Measurements from ENCODE around the gene TENT5C. TPM values are rescaled to one million over a fixed set of nuclear protein-coding genes. Genes with fewer than 3 reads are reported as not detected.

The TENT5C gene
- total RNA-seq, 4 donors from 2014 or later, result 0.60 to 2.5 (median 1.2) TPM

- no peak overlapping the region for H3K4me3 ChIP-seq
- no peak overlapping the region for H3K27ac ChIP-seq
- H3K4me1 ChIP-seq, result no peaks in the 10 kb centered on the region
- H3K27me3 ChIP-seq, result no peaks in the 10 kb centered on the region
- peaks cover 0 to 13% (median 0%) of the 10 kb centered on the region in 3 donors for H3K36me3 ChIP-seq
- DNase-seq (ENCODE audit: low spot score in 2 of 2), result no peak
- 98% methylated on average over 13 of the region's 13 CpGs for WGBS, 2 donors
- H3K9me3 ChIP-seq, result no peaks in the 10 kb centered on the region
- TF ChIP-seq EP300 (IDR thresholded peaks at IDR 0.05) (no peak), CTCF (IDR thresholded peaks at IDR 0.05) (no peak), POLR2A (IDR thresholded peaks at IDR 0.05) (no peak)
Measured at GRCh38 chr1:117623698-117624097, 17.9 kb downstream of the TENT5C start.

- Histone ChIP-seq H3K4me3 (no peak overlapping the region), H3K27ac (no peak overlapping the region)
- 73 to 77% methylated on average over 6 of the region's 6 CpGs for WGBS, 2 donors
Measured at GRCh38 chr1:117627546-117628130, 21.8 kb downstream of the TENT5C start.

GRCh38 chr1:117628343-117628742 lies 22.5 kb downstream of the TENT5C start:
- no peaks in the 10 kb centered on the region for H3K27me3 ChIP-seq
- H3K36me3 ChIP-seq, result peaks cover 0 to 7% (median 0%) of the 10 kb centered on the region in 3 donors
- H3K27ac ChIP-seq, result no peak overlapping the region
- no peak overlapping the region for H3K4me3 ChIP-seq
- TF ChIP-seq CTCF (IDR thresholded peaks at IDR 0.05) (no peak), POLR2A (IDR thresholded peaks at IDR 0.05) (no peak), EP300 (IDR thresholded peaks at IDR 0.05) (no peak)
- H3K4me1 ChIP-seq, result no peaks in the 10 kb centered on the region
- DNase-seq (ENCODE audit: low spot score in 2 of 2), result no peak
- WGBS, 2 donors, result 89 to 90% methylated on average over 3 of the region's 3 CpGs
- no peaks in the 10 kb centered on the region for H3K9me3 ChIP-seq

More at GRCh38 chr1:117627546-117628130, 21.8 kb downstream of the TENT5C start:
- Histone ChIP-seq H3K36me3 (peaks cover 0 to 13% (median 0%) of the 10 kb centered on the region in 3 donors), H3K27me3 (no peaks in the 10 kb centered on the region), H3K4me1 (no peaks in the 10 kb centered on the region), H3K9me3 (no peaks in the 10 kb centered on the region)
- no peak for TF ChIP-seq POLR2A (IDR thresholded peaks at IDR 0.05)
- no peak for TF ChIP-seq CTCF (IDR thresholded peaks at IDR 0.05)
- TF ChIP-seq EP300 (IDR thresholded peaks at IDR 0.05), result no peak
- DNase-seq (ENCODE audit: low spot score in 2 of 2), result no peak

- 77 to 80% methylated on average over 10 of the region's 10 CpGs for WGBS, 2 donors
- TF ChIP-seq POLR2A (IDR thresholded peaks at IDR 0.05), result no peak
- no peak for TF ChIP-seq EP300 (IDR thresholded peaks at IDR 0.05)
- H3K36me3 ChIP-seq, result no peaks in the 10 kb centered on the region
- H3K9me3 ChIP-seq, result no peaks in the 10 kb centered on the region
- H3K27ac ChIP-seq, result no peak overlapping the region
- H3K4me3 ChIP-seq, result no peak overlapping the region
- H3K27me3 ChIP-seq, result no peaks in the 10 kb centered on the region
- DNase-seq (ENCODE audit: low spot score in 2 of 2), result no peak
- H3K4me1 ChIP-seq, result no peaks in the 10 kb centered on the region
Measured at GRCh38 chr1:117629625-117630422, 24.0 kb downstream of the TENT5C start.

- H3K27ac ChIP-seq, result no peak overlapping the region
- H3K27me3 ChIP-seq, result no peaks in the 10 kb centered on the region
- no peaks in the 10 kb centered on the region for H3K9me3 ChIP-seq
- H3K4me1 ChIP-seq, result no peaks in the 10 kb centered on the region
- no peak overlapping the region for H3K4me3 ChIP-seq
- TF ChIP-seq POLR2A (IDR thresholded peaks at IDR 0.05), result no peak
- TF ChIP-seq EP300 (IDR thresholded peaks at IDR 0.05), result no peak
- TF ChIP-seq CTCF (IDR thresholded peaks at IDR 0.05), result no peak
- no peak for DNase-seq (ENCODE audit: low spot score in 2 of 2)
- no peaks in the 10 kb centered on the region for H3K36me3 ChIP-seq
- 81 to 87% methylated on average over 11 to 15 of the region's 15 CpGs for WGBS, 2 donors
Measured at GRCh38 chr1:117630423-117630998, 24.7 kb downstream of the TENT5C start.

Measured in tibial nerve (tissue), 4 donors.